Measurements from ENCODE around the gene PXDN.

DNA sequence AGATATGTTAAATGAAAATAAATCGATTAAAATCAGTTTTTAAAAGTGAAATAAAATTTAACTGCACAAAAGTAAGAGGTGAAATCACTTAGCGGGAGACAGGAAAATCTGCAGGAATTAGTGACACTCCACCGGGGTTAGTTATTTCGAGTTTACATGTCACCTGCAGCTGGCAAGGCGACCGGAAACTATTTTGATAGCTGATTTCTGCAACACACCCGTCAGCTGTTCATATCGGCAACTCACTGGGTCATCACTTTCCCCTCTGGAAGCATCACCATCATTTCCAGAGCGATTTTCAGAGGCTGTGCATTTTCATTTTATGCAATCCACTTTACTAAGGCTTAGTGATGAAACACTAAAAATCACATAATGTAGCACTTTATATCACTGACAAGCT is 52.9 kb downstream of the PXDN start:
- TF ChIP-seq SREBF1 (IDR thresholded peaks at IDR 0.05; ENCODE audit: borderline replicate concordance, low read depth, low read length) = no peak
- TF ChIP-seq, protein P1, sequence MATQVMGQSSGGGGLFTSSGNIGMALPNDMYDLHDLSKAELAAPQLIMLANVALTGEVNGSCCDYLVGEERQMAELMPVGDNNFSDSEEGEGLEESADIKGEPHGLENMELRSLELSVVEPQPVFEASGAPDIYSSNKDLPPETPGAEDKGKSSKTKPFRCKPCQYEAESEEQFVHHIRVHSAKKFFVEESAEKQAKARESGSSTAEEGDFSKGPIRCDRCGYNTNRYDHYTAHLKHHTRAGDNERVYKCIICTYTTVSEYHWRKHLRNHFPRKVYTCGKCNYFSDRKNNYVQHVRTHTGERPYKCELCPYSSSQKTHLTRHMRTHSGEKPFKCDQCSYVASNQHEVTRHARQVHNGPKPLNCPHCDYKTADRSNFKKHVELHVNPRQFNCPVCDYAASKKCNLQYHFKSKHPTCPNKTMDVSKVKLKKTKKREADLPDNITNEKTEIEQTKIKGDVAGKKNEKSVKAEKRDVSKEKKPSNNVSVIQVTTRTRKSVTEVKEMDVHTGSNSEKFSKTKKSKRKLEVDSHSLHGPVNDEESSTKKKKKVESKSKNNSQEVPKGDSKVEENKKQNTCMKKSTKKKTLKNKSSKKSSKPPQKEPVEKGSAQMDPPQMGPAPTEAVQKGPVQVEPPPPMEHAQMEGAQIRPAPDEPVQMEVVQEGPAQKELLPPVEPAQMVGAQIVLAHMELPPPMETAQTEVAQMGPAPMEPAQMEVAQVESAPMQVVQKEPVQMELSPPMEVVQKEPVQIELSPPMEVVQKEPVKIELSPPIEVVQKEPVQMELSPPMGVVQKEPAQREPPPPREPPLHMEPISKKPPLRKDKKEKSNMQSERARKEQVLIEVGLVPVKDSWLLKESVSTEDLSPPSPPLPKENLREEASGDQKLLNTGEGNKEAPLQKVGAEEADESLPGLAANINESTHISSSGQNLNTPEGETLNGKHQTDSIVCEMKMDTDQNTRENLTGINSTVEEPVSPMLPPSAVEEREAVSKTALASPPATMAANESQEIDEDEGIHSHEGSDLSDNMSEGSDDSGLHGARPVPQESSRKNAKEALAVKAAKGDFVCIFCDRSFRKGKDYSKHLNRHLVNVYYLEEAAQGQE (IDR thresholded peaks at IDR 0.05; ENCODE audit: borderline replicate concordance) = no peak
- TF ChIP-seq, protein P1 (CRISPR knock-in tag; IDR thresholded peaks at IDR 0.05; ENCODE audit: low read depth) = no peak
- TF ChIP-seq ZBTB1 (CRISPR knock-in tag; IDR thresholded peaks at IDR 0.05; ENCODE audit: borderline replicate concordance, low read depth) = no peak
- TF ChIP-seq NFYB (IDR thresholded peaks at IDR 0.05; ENCODE audit: extremely low read depth, insufficient read length) = no peak
- no peak for TF ChIP-seq TOE1 (IDR thresholded peaks at IDR 0.05; ENCODE audit: borderline replicate concordance)
- no peak for TF ChIP-seq TOE1 (CRISPR knock-in tag; IDR thresholded peaks at IDR 0.05; ENCODE audit: borderline replicate concordance, low read depth)
- TF ChIP-seq SETDB1 (IDR thresholded peaks at IDR 0.05; ENCODE audit: low read length) = no peak
- TF ChIP-seq NFE2L1 (tag; IDR thresholded peaks at IDR 0.05; ENCODE audit: borderline replicate concordance, low read depth) = no peak
- no peak for TF ChIP-seq ZNF589 (CRISPR knock-in tag; IDR thresholded peaks at IDR 0.05; ENCODE audit: low read depth)
- no peak for TF ChIP-seq RBM39 (optimal IDR thresholded peaks at IDR 0.05; ENCODE audit: low read depth, low read length)
- no peak for TF ChIP-seq E2F3 (CRISPR knock-in tag; IDR thresholded peaks at IDR 0.05)
- TF ChIP-seq ELK1 (CRISPR knock-in tag; IDR thresholded peaks at IDR 0.05) = no peak
- TF ChIP-seq RFX1 (IDR thresholded peaks at IDR 0.05) = no peak
- no peak for TF ChIP-seq CTCF (IDR thresholded peaks at IDR 0.05 in 2 of 3, conservative IDR thresholded peaks at IDR 0.05 in 1 of 3; ENCODE audit: insufficient read depth in 2 of 3, low read depth in 1 of 3, low read length in 3 of 3)
- TF ChIP-seq TAF1 (IDR thresholded peaks at IDR 0.05; ENCODE audit: control insufficient read depth, extremely low read depth, insufficient read depth, low read length, severe bottlenecking) = no peak

Measured in K562 (cell line).